Measurements from ENCODE around the gene VAV3. TPM values are rescaled to one million over a fixed set of nuclear protein-coding genes. Genes with fewer than 3 reads are reported as not detected.

VAV3 gene
- total and polyA plus RNA-seq, 2 donors from 2014 or later, result 61.6 to 87.5 TPM

DNA sequence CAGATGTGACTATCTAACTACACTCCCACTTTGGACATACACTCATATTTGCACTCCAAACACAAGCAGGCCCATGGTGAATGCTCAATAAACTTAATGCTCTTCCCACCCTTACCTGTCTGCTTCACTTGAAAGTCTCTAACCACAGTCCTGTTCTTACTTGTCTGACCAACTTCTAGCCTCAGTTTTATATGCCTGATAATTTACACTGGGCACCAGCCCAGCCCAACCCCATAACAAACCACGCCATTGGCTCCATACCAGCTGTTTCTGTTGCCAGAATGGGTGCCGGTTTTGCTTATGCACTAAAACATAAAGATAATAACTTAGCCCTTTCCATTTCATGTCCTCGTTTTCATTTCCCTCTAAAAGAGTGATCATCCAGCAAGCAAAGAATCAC, 428.7 kb downstream of the VAV3 start:
- Histone ChIP-seq H3K9ac (ENCODE audit: low read length in 3 of 3) (no peak overlapping the region), H3K4me1 (ENCODE audit: control insufficient read depth in 2 of 3, insufficient read depth in 2 of 3, low read depth in 1 of 3, low read length in 3 of 3) (no peaks in the 10 kb centered on the region), H3K4me3 (ENCODE audit: low read length in 3 of 3) (no peak overlapping the region), H3K27ac (ENCODE audit: low read depth in 2 of 2, low read length in 2 of 2) (no peak overlapping the region), H3K36me3 (ENCODE audit: control insufficient read depth in 2 of 3, insufficient read depth in 3 of 3, low read length in 3 of 3) (no peaks in the 10 kb centered on the region), H3K27me3 (ENCODE audit: control insufficient read depth, insufficient read depth, low read length) (no peaks in the 10 kb centered on the region), H3K9me3 (ENCODE audit: control insufficient read depth in 2 of 3, insufficient read depth in 1 of 3, low read length in 3 of 3) (no peaks in the 10 kb centered on the region)
- intact Hi-C loops (cut with DNase I), result no loop called here
- DNase-seq, result no peak
- TF ChIP-seq, protein P1, sequence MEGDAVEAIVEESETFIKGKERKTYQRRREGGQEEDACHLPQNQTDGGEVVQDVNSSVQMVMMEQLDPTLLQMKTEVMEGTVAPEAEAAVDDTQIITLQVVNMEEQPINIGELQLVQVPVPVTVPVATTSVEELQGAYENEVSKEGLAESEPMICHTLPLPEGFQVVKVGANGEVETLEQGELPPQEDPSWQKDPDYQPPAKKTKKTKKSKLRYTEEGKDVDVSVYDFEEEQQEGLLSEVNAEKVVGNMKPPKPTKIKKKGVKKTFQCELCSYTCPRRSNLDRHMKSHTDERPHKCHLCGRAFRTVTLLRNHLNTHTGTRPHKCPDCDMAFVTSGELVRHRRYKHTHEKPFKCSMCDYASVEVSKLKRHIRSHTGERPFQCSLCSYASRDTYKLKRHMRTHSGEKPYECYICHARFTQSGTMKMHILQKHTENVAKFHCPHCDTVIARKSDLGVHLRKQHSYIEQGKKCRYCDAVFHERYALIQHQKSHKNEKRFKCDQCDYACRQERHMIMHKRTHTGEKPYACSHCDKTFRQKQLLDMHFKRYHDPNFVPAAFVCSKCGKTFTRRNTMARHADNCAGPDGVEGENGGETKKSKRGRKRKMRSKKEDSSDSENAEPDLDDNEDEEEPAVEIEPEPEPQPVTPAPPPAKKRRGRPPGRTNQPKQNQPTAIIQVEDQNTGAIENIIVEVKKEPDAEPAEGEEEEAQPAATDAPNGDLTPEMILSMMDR (IDR thresholded peaks at IDR 0.05; ENCODE audit: borderline replicate concordance, extremely low read depth, insufficient read depth), result no peak
- FAIRE-seq, result no peak

DNA sequence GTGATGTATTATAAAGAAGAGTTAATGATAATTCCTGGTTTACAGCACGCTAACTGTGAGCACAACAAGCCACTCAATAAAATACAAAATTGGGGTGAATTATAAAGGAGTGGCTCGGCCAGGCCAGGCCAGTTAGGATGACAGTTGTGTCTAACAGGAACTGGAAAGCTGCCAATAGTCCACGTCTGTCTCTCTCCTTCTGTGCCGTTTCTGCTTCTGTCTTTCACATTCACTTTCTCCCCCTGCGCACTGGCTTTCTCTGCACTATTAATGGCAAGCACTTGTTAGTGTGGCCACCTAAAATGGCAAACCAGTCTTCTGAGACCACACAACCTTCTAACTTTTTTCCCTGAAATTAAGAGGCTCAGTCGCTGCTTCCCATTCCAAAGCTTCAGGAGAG, 429.9 kb downstream of the VAV3 start:
- no peak for DNase-seq
- no peaks in the 10 kb centered on the region for H3K27me3 ChIP-seq (ENCODE audit: control insufficient read depth, insufficient read depth, low read length)
- H3K36me3 ChIP-seq (ENCODE audit: control insufficient read depth in 2 of 3, insufficient read depth in 3 of 3, low read length in 3 of 3), result no peaks in the 10 kb centered on the region
- FAIRE-seq, result no peak
- no peak overlapping the region for H3K4me3 ChIP-seq (ENCODE audit: low read length in 3 of 3)
- H3K4me1 ChIP-seq (ENCODE audit: control insufficient read depth in 2 of 3, insufficient read depth in 2 of 3, low read depth in 1 of 3, low read length in 3 of 3), result no peaks in the 10 kb centered on the region
- TF ChIP-seq, protein P1 (IDR thresholded peaks at IDR 0.05; ENCODE audit: borderline replicate concordance, extremely low read depth, insufficient read depth), result no peak
- no peak overlapping the region for H3K27ac ChIP-seq (ENCODE audit: low read depth in 2 of 2, low read length in 2 of 2)
- H3K9me3 ChIP-seq (ENCODE audit: control insufficient read depth in 2 of 3, insufficient read depth in 1 of 3, low read length in 3 of 3), result no peaks in the 10 kb centered on the region
- intact Hi-C loops (cut with DNase I), result no loop called here
- no peak overlapping the region for H3K9ac ChIP-seq (ENCODE audit: low read length in 3 of 3)

DNA sequence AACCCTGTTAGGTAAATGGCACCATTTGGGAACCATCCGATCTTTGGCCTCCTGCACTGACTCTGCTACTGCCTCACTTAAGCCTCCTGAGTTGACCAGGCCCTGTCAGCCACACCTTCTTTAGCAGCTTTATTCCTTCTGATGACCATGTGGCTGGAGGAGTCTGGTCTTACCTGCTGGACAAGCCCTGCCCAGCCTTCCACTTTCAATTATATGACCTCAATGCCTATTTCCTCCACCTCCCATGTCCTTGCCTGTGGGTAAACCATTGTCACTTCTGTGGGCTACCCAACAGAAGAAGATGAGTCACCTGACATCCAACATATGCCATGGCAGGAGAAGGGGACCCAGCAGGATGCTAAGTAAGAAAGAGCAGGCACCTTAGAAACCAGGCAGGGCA, 430.3 kb downstream of the VAV3 start:
- Histone ChIP-seq H3K27me3 (ENCODE audit: control insufficient read depth, insufficient read depth, low read length) (no peaks in the 10 kb centered on the region), H3K27ac (ENCODE audit: low read depth in 2 of 2, low read length in 2 of 2) (no peak overlapping the region), H3K9me3 (ENCODE audit: control insufficient read depth in 2 of 3, insufficient read depth in 1 of 3, low read length in 3 of 3) (no peaks in the 10 kb centered on the region), H3K4me1 (ENCODE audit: control insufficient read depth in 2 of 3, insufficient read depth in 2 of 3, low read depth in 1 of 3, low read length in 3 of 3) (no peaks in the 10 kb centered on the region), H3K4me3 (ENCODE audit: low read length in 3 of 3) (no peak overlapping the region), H3K36me3 (ENCODE audit: control insufficient read depth in 2 of 3, insufficient read depth in 3 of 3, low read length in 3 of 3) (no peaks in the 10 kb centered on the region), H3K9ac (ENCODE audit: low read length in 3 of 3) (no peak overlapping the region)
- TF ChIP-seq, protein P1 (IDR thresholded peaks at IDR 0.05; ENCODE audit: borderline replicate concordance, extremely low read depth, insufficient read depth), result no peak
- FAIRE-seq, result no peak
- intact Hi-C loops (cut with DNase I), result no loop called here
- DNase-seq, result no peak

DNA sequence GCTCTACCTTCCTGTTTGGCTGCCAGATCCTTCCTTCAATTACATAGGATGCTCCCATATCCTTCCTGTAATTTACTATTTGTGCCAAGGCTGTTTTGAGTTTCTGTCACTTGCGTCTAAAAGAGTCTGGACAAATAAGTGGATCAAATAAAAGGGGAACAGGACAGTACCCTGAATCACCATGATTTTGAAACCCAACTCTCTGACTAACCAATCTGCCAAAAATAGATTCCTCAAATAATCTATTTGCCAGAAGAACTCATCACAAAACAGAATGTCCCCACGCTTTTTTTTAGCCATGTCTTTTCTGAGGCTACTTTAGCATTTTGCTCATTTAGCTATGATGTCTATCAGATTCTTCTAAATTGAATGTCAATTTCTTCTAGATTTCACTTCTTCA, 431.5 kb downstream of the VAV3 start:
- FAIRE-seq, result no peak
- Histone ChIP-seq H3K27ac (ENCODE audit: low read depth in 2 of 2, low read length in 2 of 2) (no peak overlapping the region), H3K4me3 (ENCODE audit: low read length in 3 of 3) (no peak overlapping the region), H3K9me3 (ENCODE audit: control insufficient read depth in 2 of 3, insufficient read depth in 1 of 3, low read length in 3 of 3) (no peaks in the 10 kb centered on the region), H3K36me3 (ENCODE audit: control insufficient read depth in 2 of 3, insufficient read depth in 3 of 3, low read length in 3 of 3) (no peaks in the 10 kb centered on the region), H3K4me1 (ENCODE audit: control insufficient read depth in 2 of 3, insufficient read depth in 2 of 3, low read depth in 1 of 3, low read length in 3 of 3) (no peaks in the 10 kb centered on the region), H3K27me3 (ENCODE audit: control insufficient read depth, insufficient read depth, low read length) (no peaks in the 10 kb centered on the region), H3K9ac (ENCODE audit: low read length in 3 of 3) (no peak overlapping the region)
- intact Hi-C loops (cut with DNase I), result no loop called here
- TF ChIP-seq, protein P1 (IDR thresholded peaks at IDR 0.05; ENCODE audit: borderline replicate concordance, extremely low read depth, insufficient read depth), result no peak
- no peak for DNase-seq
